Keratinocyte (primary cell): ENCODE data around the gene ALK. TPM values are rescaled to one million over a fixed set of nuclear protein-coding genes. Genes with fewer than 3 reads are reported as not detected.

Experiments
- DNase-seq: peaks from one replicate; pipeline ENCODE4 v3.0.0-alpha.2; 2011; ENCODE audit warnings: low read depth, missing footprints, low spot score
- FAIRE-seq: peaks from 2 replicates; lab custom pipeline; 2011; peaks lifted over from hg19 to GRCh38; lab: Jason Lieb, UNC
- H2AFZ ChIP-seq: 2 replicates; pipeline ENCODE4 v1.6.0; 2012; ENCODE audit warnings: low read length, control low read depth, inconsistent platforms; ENCODE audit not compliant: control insufficient read depth
- H3K27ac ChIP-seq: 2 replicates; pipeline ENCODE4 v1.5.1; 2011; ENCODE audit warnings: low read length; ENCODE audit not compliant: control insufficient read depth, insufficient read depth
- H3K27me3 ChIP-seq: 3 replicates; pipeline ENCODE4 v1.6.0; 2011; ENCODE audit warnings: low read length; ENCODE audit not compliant: control insufficient read depth, insufficient read depth; ENCODE audit errors: extremely low read depth
- H3K36me3 ChIP-seq, 2 experiments: 2 replicates in 1 of 2; 3 replicates in 1 of 2; pipeline ENCODE4 v1.5.1; 2011; ENCODE audit warnings: low read length in 2 of 2, mild to moderate bottlenecking in 1 of 2; ENCODE audit not compliant: control insufficient read depth in 2 of 2, insufficient read depth in 2 of 2; ENCODE audit errors: extremely low read depth in 1 of 2
- H3K4me1 ChIP-seq: 3 replicates; pipeline ENCODE4 v1.5.1; 2011; ENCODE audit warnings: low read length; ENCODE audit not compliant: control insufficient read depth, insufficient read depth; ENCODE audit errors: extremely low read depth
- H3K4me2 ChIP-seq: 3 replicates; pipeline ENCODE4 v1.6.0; 2011; ENCODE audit warnings: low read depth, low read length; ENCODE audit not compliant: control insufficient read depth, insufficient read depth; ENCODE audit errors: extremely low read depth
- H3K4me3 ChIP-seq, 3 experiments: fragments of 200-600 bp in 1 of 3; sonication (generic) in 1 of 3; 2 replicates in 2 of 3; 3 replicates in 1 of 3; pipeline ENCODE4 v1.5.1; 2011 to 2016; ENCODE audit warnings: low read length in 3 of 3, mild to moderate bottlenecking in 3 of 3, control low read depth in 2 of 3, inconsistent platforms in 1 of 3, low read depth in 1 of 3, mixed read lengths in 1 of 3, mixed run types in 1 of 3, moderate library complexity in 1 of 3; ENCODE audit not compliant: control insufficient read depth in 2 of 3, insufficient read depth in 2 of 3; ENCODE audit errors: extremely low read depth in 1 of 3
- H3K79me2 ChIP-seq: 2 replicates; pipeline ENCODE4 v1.6.0; 2012; ENCODE audit warnings: low read length; ENCODE audit not compliant: control insufficient read depth, insufficient read depth
- H3K9ac ChIP-seq: 3 replicates; pipeline ENCODE4 v1.6.0; 2011; ENCODE audit warnings: low read length; ENCODE audit not compliant: control insufficient read depth, insufficient read depth; ENCODE audit errors: extremely low read depth
- H3K9me1 ChIP-seq: 3 replicates; pipeline ENCODE4 v1.6.0; 2011; ENCODE audit warnings: low read length; ENCODE audit not compliant: control insufficient read depth, insufficient read depth; ENCODE audit errors: extremely low read depth
- H3K9me3 ChIP-seq: 2 replicates; pipeline ENCODE4 v1.5.1; 2012; ENCODE audit warnings: low read depth, low read length; ENCODE audit not compliant: control insufficient read depth
- H4K20me1 ChIP-seq: 3 replicates; pipeline ENCODE4 v1.6.0; 2011; ENCODE audit warnings: low read length; ENCODE audit not compliant: control insufficient read depth, insufficient read depth; ENCODE audit errors: extremely low read depth
- CTCF ChIP-seq, 3 experiments: IDR thresholded peaks in 1 of 3; conservative IDR thresholded peaks in 1 of 3; optimal IDR thresholded peaks in 1 of 3; 2 replicates in 2 of 3; 3 replicates in 1 of 3; pipeline versions ENCODE3 to v1.5.1; 2011; ENCODE audit warnings: low read length in 3 of 3, mild to moderate bottlenecking in 3 of 3, moderate library complexity in 2 of 3, control low read depth in 1 of 3, inconsistent platforms in 1 of 3; ENCODE audit not compliant: insufficient read depth in 2 of 3; ENCODE audit errors: extremely low read depth in 1 of 3
- EZH2 ChIP-seq: IDR thresholded peaks from one replicate; pipeline ENCODE4 v1.6.1; 2012; ENCODE audit warnings: inconsistent platforms, mild to moderate bottlenecking, low read length, moderate library complexity
- dilution Hi-C: fragments of 300-500 bp; cut with MboI; formaldehyde crosslinking; loops from one replicate; pipeline ENCODE4 v1.7.0; 2020; ENCODE audit warnings: low sequenced_read_pairs; ENCODE audit not compliant: extremely low pct_ligation_motif_present
- polyA plus RNA-seq, 5 experiments: library from polyadenylated mRNA; depleted of rRNA in 3 of 5; stranded (reverse) in 3 of 5; stranded (forward) in 1 of 5; unstranded in 1 of 5; fragments of >200 nt; gene quantifications; 1 replicate in 1 of 5; 2 replicates in 3 of 5; 3 replicates in 1 of 5; pipeline versions ENCODE4 v1.2.1 to v1.2.3, GENCODE V29; 2011 to 2012; ENCODE audit warnings: missing spikeins in 2 of 5, low read depth in 1 of 5, low replicate concordance in 1 of 5

ALK gene
- polyA plus RNA-seq, 1 donor (not counting 4 experiments of a cell fraction or from before 2014, with no cell fraction given) = not detected

DNA sequence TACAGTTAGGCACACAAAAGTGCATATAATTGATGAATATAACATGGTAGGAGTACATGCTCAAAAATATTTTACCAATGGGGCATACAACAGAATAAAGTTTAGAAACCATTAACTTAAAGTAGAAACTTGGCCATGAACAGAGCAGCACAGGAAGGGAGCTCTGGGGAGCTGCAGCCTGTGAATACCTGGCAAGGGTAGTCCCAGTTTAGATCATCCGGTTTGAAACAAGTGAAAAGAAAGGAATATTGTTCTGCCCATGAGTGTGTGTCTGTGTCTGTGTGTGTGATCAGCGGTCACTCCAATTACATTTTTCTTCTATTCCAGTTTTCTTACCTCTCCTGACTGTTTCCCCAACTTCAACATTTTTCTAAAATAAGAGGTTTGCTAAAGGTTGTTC is 233.0 kb downstream of the ALK start:
- Histone ChIP-seq H3K9ac (no peak overlapping the region), H3K79me2 (no peaks in the 10 kb centered on the region), H3K36me3 (no peaks in the 10 kb centered on the region), H3K27me3 (peaks cover 15% of the 10 kb centered on the region), H3K9me1 (no peaks in the 10 kb centered on the region), H3K4me1 (no peaks in the 10 kb centered on the region), H2AFZ (no peak overlapping the region), H3K4me2 (no peak overlapping the region), H3K27ac (no peak overlapping the region), H3K9me3 (no peaks in the 10 kb centered on the region), H4K20me1 (no peaks in the 10 kb centered on the region), H3K4me3 (no peak overlapping the region)
- no peak for FAIRE-seq
- no peak for DNase-seq
- dilution Hi-C loops = no loop called here
- TF ChIP-seq CTCF (optimal IDR thresholded peaks at IDR 0.05 in 1 of 3, IDR thresholded peaks at IDR 0.05 in 1 of 3, conservative IDR thresholded peaks at IDR 0.05 in 1 of 3; ENCODE audit: extremely low read depth in 1 of 3, insufficient read depth in 2 of 3, low read length in 3 of 3) (no peak), EZH2 (no peak)

DNA sequence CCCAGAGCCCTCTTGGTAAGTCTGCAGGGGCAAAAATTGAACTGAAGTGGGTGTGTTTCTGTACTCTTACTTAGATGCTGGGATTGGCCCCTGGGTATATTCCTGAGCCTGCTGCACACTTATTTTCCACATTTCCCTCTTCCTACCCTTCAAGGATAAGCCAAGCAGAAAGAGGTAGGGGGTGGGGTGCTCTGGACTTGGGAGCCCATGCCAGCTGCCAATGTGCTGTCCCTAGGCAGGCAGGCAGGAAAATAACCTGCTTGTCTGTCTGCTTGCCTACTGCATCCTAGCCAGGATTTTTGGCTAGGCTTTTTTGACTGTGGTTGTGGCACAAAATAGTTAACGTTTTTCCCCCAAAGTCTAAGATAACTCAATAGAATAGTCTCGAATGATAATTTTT is 234.3 kb downstream of the ALK start:
- Histone ChIP-seq H3K4me2 (no peak overlapping the region), H3K4me3 (no peak overlapping the region), H3K9me1 (no peaks in the 10 kb centered on the region), H3K9ac (no peak overlapping the region), H3K9me3 (no peaks in the 10 kb centered on the region), H3K27ac (no peak overlapping the region), H2AFZ (no peak overlapping the region), H4K20me1 (no peaks in the 10 kb centered on the region), H3K27me3 (peaks cover 15% of the 10 kb centered on the region), H3K79me2 (no peaks in the 10 kb centered on the region), H3K4me1 (no peaks in the 10 kb centered on the region), H3K36me3 (no peaks in the 10 kb centered on the region)
- dilution Hi-C loops = no loop called here
- DNase-seq = no peak
- FAIRE-seq = no peak
- TF ChIP-seq CTCF (optimal IDR thresholded peaks at IDR 0.05 in 1 of 3, IDR thresholded peaks at IDR 0.05 in 1 of 3, conservative IDR thresholded peaks at IDR 0.05 in 1 of 3; ENCODE audit: extremely low read depth in 1 of 3, insufficient read depth in 2 of 3, low read length in 3 of 3) = no peak
- no peak for TF ChIP-seq EZH2
